K562 (cell line): ENCODE measurements around the gene COL1A1. TPM values are rescaled to one million over a fixed set of nuclear protein-coding genes. Genes with fewer than 3 reads are reported as not detected.

Source experiments
- ATAC-seq: fragments of 200-7000 bp; cut with Tn5 transposase; 3 replicates; pipeline ENCODE4 v1.9.1; 2020; ENCODE audit warnings: moderate library complexity
- BruUV-seq: library from RNA; stranded (reverse); fragments of 400-500 nt; replicated peaks from 2 replicates; lab custom pipeline; 2021; lab: Mats Ljungman, UMichigan
- CTCF ChIA-PET: fragments of 300-600 bp; formaldehyde crosslinking; extraction: SDS; loops from one replicate; lab custom pipeline; 2021; ENCODE audit warnings: low intra/inter-chr PET ratio; lab: Yijun Ruan, JAX
- POLR2A ChIA-PET: fragments of 300-600, 350-650 bp; sonication (Branson Sonifier 250); formaldehyde crosslinking; extraction: SDS; loops from one replicate; lab custom pipeline; 2021; ENCODE audit warnings: antibody characterized with exemption, inconsistent platforms; lab: Yijun Ruan, JAX
- DNase-seq, 4 experiments: peaks; one replicate each; pipeline versions ENCODE4 v3.0.0 to v3.0.0-alpha.2; 2011 to 2018; ENCODE audit warnings: low spot score in 3 of 4, mixed read lengths in 3 of 4; ENCODE audit errors: extremely low read depth in 1 of 4
- FAIRE-seq: peaks from 2 replicates; lab custom pipeline; 2011; peaks lifted over from hg19 to GRCh38; lab: Jason Lieb, UNC
- H2AFZ ChIP-seq: 2 replicates; pipeline ENCODE4 v1.6.0; 2011; ENCODE audit warnings: low read depth, low read length, control low read depth, inconsistent platforms
- H3K27ac ChIP-seq: fragments of 200-600 bp; 3 replicates; pipeline ENCODE4 v1.8.0; 2011; ENCODE audit warnings: low read depth, mild to moderate bottlenecking, control low read depth, inconsistent platforms, low read length, moderate library complexity, mixed read lengths; ENCODE audit errors: extremely low read depth
- H3K27me3 ChIP-seq, 2 experiments: fragments of 300-600 bp in 1 of 2; 2 replicates in 1 of 2; 3 replicates in 1 of 2; pipeline versions ENCODE4 v1.6.0 to v1.8.0; 2011; ENCODE audit warnings: inconsistent platforms in 2 of 2, low read length in 2 of 2, mild to moderate bottlenecking in 1 of 2, mixed read lengths in 1 of 2, moderate library complexity in 1 of 2; ENCODE audit not compliant: control insufficient read depth in 2 of 2, insufficient read depth in 2 of 2
- H3K36me3 ChIP-seq: fragments of 300-600 bp; 3 replicates; pipeline ENCODE4 v1.8.0; 2011; ENCODE audit warnings: mild to moderate bottlenecking, low read length, inconsistent platforms; ENCODE audit not compliant: control insufficient read depth, insufficient read depth
- H3K4me1 ChIP-seq, 2 experiments: fragments of 200-600 bp in 1 of 2; replicated peaks in 1 of 2; 2 replicates in 1 of 2; 3 replicates in 1 of 2; pipeline versions ENCODE4 v1.5.1 to v1.8.0; 2011; ENCODE audit warnings: inconsistent platforms in 2 of 2, low read length in 2 of 2, mild to moderate bottlenecking in 1 of 2, mixed read lengths in 1 of 2, moderate library complexity in 1 of 2; ENCODE audit not compliant: control insufficient read depth in 2 of 2, insufficient read depth in 2 of 2
- H3K4me2 ChIP-seq: 2 replicates; pipeline ENCODE4 v1.6.1; 2011; ENCODE audit warnings: low read length, control low read depth, inconsistent platforms, mixed read lengths; ENCODE audit not compliant: insufficient read depth
- H3K4me3 ChIP-seq: fragments of 200-600 bp; sonication (generic), shearing (Covaris generic); 2 replicates; pipeline ENCODE4 v1.5.1; 2016; ENCODE audit warnings: control low read depth, inconsistent platforms
- H3K79me2 ChIP-seq: fragments of 200-600 bp; 3 replicates; pipeline ENCODE4 v1.8.0; 2011; ENCODE audit warnings: low read length, inconsistent platforms; ENCODE audit not compliant: control insufficient read depth, insufficient read depth
- H3K9ac ChIP-seq, 2 experiments: 2 replicates each; pipeline versions ENCODE4 v1.6.0 to v1.6.1; 2011; ENCODE audit warnings: low read depth in 2 of 2, low read length in 2 of 2, control low read depth in 1 of 2, inconsistent platforms in 1 of 2, mild to moderate bottlenecking in 1 of 2, mixed read lengths in 1 of 2; ENCODE audit not compliant: insufficient read depth in 1 of 2
- H3K9me1 ChIP-seq: one replicate; pipeline ENCODE4 v1.6.0; 2011; ENCODE audit warnings: inconsistent platforms, mild to moderate bottlenecking, low read length, moderate library complexity; ENCODE audit not compliant: control insufficient read depth, insufficient read depth
- H3K9me3 ChIP-seq: replicated peaks from 2 replicates; pipeline ENCODE4 v1.5.1; 2011; ENCODE audit warnings: low read depth, low read length, inconsistent platforms; ENCODE audit not compliant: control insufficient read depth, insufficient read depth
- H4K20me1 ChIP-seq: replicated peaks from 2 replicates; pipeline ENCODE4 v1.6.1; 2011; ENCODE audit warnings: low read length, inconsistent platforms, mixed read lengths; ENCODE audit not compliant: control insufficient read depth, insufficient read depth
- BACH1 ChIP-seq: fragments of 200-800 bp; sonication (Bioruptor generic); IDR thresholded peaks from 2 replicates; pipeline ENCODE4 v1.6.1; 2016; ENCODE audit warnings: missing genetic modification characterization, missing compliant biosample characterization
- CHCHD3 ChIP-seq: fragments of 250-450 bp; sonication (Bioruptor Pico); IDR thresholded peaks from 2 replicates; pipeline ENCODE4 v2.1.2; 2022; ENCODE audit warnings: mild to moderate bottlenecking
- EHMT2 ChIP-seq: fragments of 450-650 bp; IDR thresholded peaks from 2 replicates; pipeline ENCODE4 v1.6.1; 2018; ENCODE audit warnings: antibody characterized with exemption
- NFIX ChIP-seq: fragments of 250-450 bp; sonication (Bioruptor Pico); IDR thresholded peaks from 2 replicates; pipeline ENCODE4 v1.4.0; 2020; ENCODE audit warnings: low read depth, mild to moderate bottlenecking, moderate library complexity
- SIN3A ChIP-seq, 2 experiments: fragments of 150-350 bp in 1 of 2; IDR thresholded peaks; 2 replicates each; pipeline ENCODE4 v1.6.1; 2011 to 2016; ENCODE audit warnings: borderline replicate concordance in 2 of 2, low read depth in 2 of 2, low read length in 2 of 2, mild to moderate bottlenecking in 2 of 2, moderate library complexity in 2 of 2; ENCODE audit not compliant: control insufficient read depth in 1 of 2
- SMC3 ChIP-seq: conservative IDR thresholded peaks from 2 replicates; pipeline ENCODE4 v1.6.1; 2011; ENCODE audit warnings: low read depth, low read length, improper control_type of control experiment; ENCODE audit not compliant: insufficient read depth
- TAF1 ChIP-seq: IDR thresholded peaks from 2 replicates; pipeline ENCODE4 v1.6.1; 2011; ENCODE audit warnings: mild to moderate bottlenecking, low read length, moderate library complexity; ENCODE audit not compliant: insufficient read depth, control insufficient read depth, severe bottlenecking; ENCODE audit errors: extremely low read depth
- ZNF668 ChIP-seq: fragments of 250-450 bp; sonication (Bioruptor Pico); IDR thresholded peaks from 2 replicates; pipeline ENCODE4 v1.8.0; 2022; ENCODE audit warnings: mild to moderate bottlenecking, inconsistent platforms
- ZNF830 ChIP-seq: fragments of 250-450 bp; sonication (Bioruptor Pico); IDR thresholded peaks from 2 replicates; pipeline ENCODE4 v1.5.0; 2021; ENCODE audit warnings: mild to moderate bottlenecking
- ZSCAN29 ChIP-seq: fragments of 450-650 bp; IDR thresholded peaks from 2 replicates; pipeline ENCODE4 v1.6.1; 2017
- WGBS: fragments of 100-300 bp; shearing (Covaris generic); methylation state at CpG from one replicate; pipeline ENCODE4 v1.1.6; 2016; ENCODE audit warnings: low coverage, mixed read lengths; ENCODE audit not compliant: insufficient coverage; ENCODE audit errors: missing lambda C conversion rate; 5-methylcytosine and 5-hydroxymethylcytosine counted together
- in situ Hi-C: fragments of 300-500 bp; cut with MboI; formaldehyde crosslinking; loops from 4 replicates; pipeline ENCODE4 v1.15.0; 2018; ENCODE audit warnings: inconsistent platforms, mixed read lengths
- intact Hi-C: fragments of 100-400 bp; cut with micrococcal nuclease; formaldehyde crosslinking; loops from 2 replicates; pipeline ENCODE4 v1.14.2; 2022
- polyA plus RNA-seq, 8 experiments: library from polyadenylated mRNA; depleted of rRNA in 4 of 8; stranded (reverse) in 5 of 8; unstranded in 3 of 8; fragments of >200 nt; fragmentation: Nextera tagmentation in 2 of 8; fragmentation: Illumina TruSeq in 1 of 8; extraction: Ambion mirVana in 2 of 8; extraction: Trizol in 1 of 8; gene quantifications; 2 replicates each; pipeline versions ENCODE4 v1.2.1 to v1.2.3, GENCODE V29; 2011 to 2014; ENCODE audit warnings: inconsistent platforms in 1 of 8, missing spikeins in 1 of 8
- total RNA-seq, 7 experiments: library from RNA; depleted of rRNA in 6 of 7; stranded (reverse); fragments of >200 nt in 6 of 7; fragmentation: Illumina TruSeq in 2 of 7; extraction: Trizol in 2 of 7; gene quantifications; 2 replicates each; pipeline versions ENCODE4 v1.2.1 to v1.2.3, GENCODE V29; 2011 to 2021; ENCODE audit warnings: low replicate concordance in 1 of 7
- TF ChIP-seq, protein P1 (sequence below), 2 experiments: fragments of 450-650 bp; IDR thresholded peaks; 2 replicates each; pipeline ENCODE4 v1.6.1; 2016; ENCODE audit warnings: mild to moderate bottlenecking in 2 of 2, borderline replicate concordance in 1 of 2, low read depth in 1 of 2, moderate library complexity in 1 of 2

COL1A1 gene
- total and polyA plus RNA-seq, 9 of the 15 experiments (the other 6 are each of a cell fraction or from before 2014, with no cell fraction given) = 0.04 to 3.4 (median 0.18) TPM

DNA sequence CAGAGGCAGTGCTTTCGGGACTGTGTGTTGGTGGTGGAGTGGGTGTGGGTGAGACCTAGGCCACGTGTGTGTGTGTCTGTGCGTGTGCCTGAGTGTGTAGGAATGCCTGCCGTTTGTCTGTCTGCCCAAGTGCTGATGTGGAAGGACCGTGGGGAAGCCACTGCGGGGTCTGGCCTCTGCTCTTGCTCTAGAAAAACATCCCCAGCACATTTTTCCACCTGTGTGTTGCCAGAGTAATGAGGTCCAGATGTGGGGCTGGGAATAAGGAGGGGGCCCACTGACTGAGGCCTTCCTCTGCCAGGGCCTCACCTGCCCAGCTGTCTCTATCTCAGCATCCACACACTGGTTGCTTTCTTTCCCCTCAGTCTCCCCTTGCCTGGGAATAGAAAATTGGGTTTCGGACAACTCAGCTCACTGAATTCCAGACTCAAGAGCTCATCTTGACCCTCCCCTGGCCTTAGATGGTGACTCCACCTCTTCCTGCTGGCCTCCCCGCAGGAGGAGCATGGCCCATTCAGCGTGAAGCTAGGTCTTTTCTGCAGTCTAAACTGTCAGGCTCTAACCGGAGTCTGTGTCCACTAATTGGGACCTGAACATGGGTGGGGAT lies 28.0 kb downstream of the COL1A1 start (continued):
- TF ChIP-seq SIN3A (IDR thresholded peaks at IDR 0.05; ENCODE audit: borderline replicate concordance in 2 of 2, control insufficient read depth in 1 of 2, low read depth in 2 of 2, low read length in 2 of 2) (no peak), ZNF668 (CRISPR knock-in tag) (no peak), ZSCAN29 (no peak), EHMT2 (no peak)

DNA sequence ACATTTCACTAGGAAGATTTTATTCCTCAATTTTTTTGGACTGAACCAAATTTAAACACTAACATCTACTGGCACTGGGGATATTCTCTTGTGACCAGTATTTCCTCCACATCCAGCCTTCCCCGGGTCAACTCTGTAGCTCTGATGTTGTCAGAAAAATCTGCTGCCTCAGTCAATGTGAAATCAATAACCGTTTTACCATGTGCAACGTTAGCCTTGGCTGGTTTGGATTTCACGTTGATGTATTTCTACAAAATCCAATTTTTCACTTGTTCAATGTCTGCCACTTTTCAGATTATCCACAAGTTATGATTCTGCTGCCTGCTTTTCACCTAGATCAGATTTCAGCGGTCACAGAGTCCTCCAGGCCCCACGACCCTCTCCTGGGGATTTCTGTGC lies 28.5 kb downstream of the COL1A1 start:
- Histone ChIP-seq H2AFZ (no peak overlapping the region), H3K36me3 (no peaks in the 10 kb centered on the region), H3K4me2 (no peak overlapping the region), H3K4me1 (peaks cover under 1 to 20% of the 10 kb centered on the region in 2 experiments; a peak in 3 of 5 replicates), H3K27me3 (peaks cover 2 to 18% of the 10 kb centered on the region in 2 experiments; a peak in 2 of 5 replicates), H3K9me3 (no peaks in the 10 kb centered on the region), H3K27ac (no peak overlapping the region), H3K9me1 (no peaks in the 10 kb centered on the region), H3K79me2 (no peaks in the 10 kb centered on the region), H4K20me1 (peaks cover 13% of the 10 kb centered on the region), H3K9ac (0 out of 4 replicates have a peak overlapping the region, but pooled peaks of 1 of the 2 experiments have one; percentile 54)
- no peak for ATAC-seq
- in situ Hi-C loops = no loop called here
- BruUV-seq = no TSS peak
- no peak for FAIRE-seq
- DNase-seq = no peak
- intact Hi-C loops = no loop called here
- CTCF ChIA-PET = no interaction called here
- TF ChIP-seq ZNF830 (CRISPR knock-in tag) = no peak
- no peak for TF ChIP-seq NFIX (CRISPR knock-in tag)
- no peak for TF ChIP-seq BACH1 (tag)
- TF ChIP-seq TAF1 = no peak
- TF ChIP-seq SMC3 = no peak
- no peak for TF ChIP-seq CHCHD3 (CRISPR knock-in tag)
- TF ChIP-seq, protein P1, sequence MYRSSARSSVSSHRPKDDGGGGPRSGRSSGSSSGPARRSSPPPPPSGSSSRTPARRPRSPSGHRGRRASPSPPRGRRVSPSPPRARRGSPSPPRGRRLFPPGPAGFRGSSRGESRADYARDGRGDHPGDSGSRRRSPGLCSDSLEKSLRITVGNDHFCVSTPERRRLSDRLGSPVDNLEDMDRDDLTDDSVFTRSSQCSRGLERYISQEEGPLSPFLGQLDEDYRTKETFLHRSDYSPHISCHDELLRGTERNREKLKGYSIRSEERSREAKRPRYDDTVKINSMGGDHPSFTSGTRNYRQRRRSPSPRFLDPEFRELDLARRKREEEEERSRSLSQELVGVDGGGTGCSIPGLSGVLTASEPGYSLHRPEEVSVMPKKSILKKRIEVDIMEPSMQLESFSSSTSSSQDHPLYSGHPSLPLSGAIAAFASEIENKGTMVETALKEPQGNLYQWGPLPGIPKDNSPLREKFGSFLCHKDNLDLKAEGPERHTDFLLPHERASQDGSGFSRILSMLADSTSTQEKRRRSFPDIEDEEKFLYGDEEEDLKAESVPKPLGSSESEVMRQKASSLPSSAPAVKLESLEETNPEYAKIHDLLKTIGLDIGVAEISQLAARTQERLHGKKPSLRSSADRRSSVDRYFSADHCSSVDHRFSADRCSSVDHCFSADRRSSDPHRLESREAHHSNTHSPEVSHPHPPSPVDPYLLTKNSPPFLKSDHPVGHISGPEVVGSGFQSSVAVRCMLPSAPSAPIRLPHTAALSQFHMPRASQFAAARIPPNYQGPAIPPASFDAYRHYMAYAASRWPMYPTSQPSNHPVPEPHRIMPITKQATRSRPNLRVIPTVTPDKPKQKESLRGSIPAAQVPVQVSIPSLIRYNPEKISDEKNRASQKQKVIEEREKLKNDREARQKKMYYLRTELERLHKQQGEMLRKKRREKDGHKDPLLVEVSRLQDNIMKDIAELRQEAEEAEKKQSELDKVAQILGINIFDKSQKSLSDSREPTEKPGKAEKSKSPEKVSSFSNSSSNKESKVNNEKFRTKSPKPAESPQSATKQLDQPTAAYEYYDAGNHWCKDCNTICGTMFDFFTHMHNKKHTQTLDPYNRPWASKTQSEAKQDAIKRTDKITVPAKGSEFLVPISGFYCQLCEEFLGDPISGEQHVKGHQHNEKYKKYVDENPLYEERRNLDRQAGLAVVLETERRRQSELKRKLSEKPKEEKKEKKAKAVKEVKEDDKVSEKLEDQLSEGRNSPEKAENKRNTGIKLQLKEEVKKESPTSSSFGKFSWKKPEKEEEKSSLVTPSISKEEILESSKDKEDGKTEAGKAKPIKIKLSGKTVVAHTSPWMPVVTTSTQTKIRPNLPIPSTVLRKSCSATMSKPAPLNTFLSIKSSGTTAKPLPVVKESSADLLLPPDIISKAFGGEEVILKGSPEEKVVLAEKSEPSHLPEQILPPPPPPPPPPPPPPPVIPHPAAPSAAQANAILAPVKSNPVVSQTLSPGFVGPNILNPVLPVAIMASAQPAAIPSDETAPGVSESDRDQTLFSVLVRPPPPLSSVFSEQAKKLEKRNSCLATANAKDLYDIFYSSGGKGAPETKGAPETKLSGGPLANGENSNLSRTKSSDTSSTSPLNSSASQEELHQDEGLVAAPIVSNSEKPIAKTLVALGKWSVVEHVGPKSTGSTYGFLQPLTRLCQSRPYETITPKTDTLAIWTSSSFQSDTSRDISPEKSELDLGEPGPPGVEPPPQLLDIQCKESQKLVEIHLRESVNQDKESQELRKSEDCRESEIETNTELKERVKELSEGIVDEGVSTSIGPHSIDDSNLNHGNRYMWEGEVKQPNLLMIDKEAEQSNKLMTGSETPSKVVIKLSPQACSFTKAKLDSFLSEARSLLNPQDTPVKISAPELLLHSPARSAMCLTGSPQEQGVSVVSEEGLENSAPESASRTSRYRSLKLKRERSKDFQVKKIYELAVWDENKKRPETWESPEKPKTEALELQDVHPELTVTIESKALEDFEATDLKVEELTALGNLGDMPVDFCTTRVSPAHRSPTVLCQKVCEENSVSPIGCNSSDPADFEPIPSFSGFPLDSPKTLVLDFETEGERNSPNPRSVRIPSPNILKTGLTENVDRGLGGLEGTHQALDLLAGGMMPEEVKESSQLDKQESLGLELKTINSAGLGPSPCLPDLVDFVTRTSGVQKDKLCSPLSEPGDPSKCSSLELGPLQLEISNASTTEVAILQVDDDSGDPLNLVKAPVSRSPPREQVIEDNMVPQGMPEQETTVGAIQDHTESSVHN (IDR thresholded peaks at IDR 0.05; ENCODE audit: borderline replicate concordance in 1 of 2, low read depth in 1 of 2) = no peak
- TF ChIP-seq, all 486 proteins: peak for 0
- no peak overlapping the region for H3K4me3 ChIP-seq
- 5% methylated on average over 6 of the region's 6 CpGs for WGBS
- POLR2A ChIA-PET = no interaction called here
